Hepatocyte (in vitro differentiated cells): ENCODE measurements around the gene EFHD2.

Source experiments
- CTCF ChIP-seq: fragments of 200-600 bp; sonication (generic); IDR thresholded peaks from 2 replicates; pipeline ENCODE4 v1.5.1; 2016; ENCODE audit warnings: antibody characterized with exemption, mild to moderate bottlenecking; ENCODE audit not compliant: poor library complexity
- EZH2 ChIP-seq: fragments of 200-600 bp; sonication (generic); IDR thresholded peaks from 2 replicates; pipeline ENCODE4 v1.6.1; 2016; ENCODE audit warnings: antibody characterized with exemption, mild to moderate bottlenecking, borderline replicate concordance
- EZH2phosphoT487 ChIP-seq: fragments of 200-600 bp; sonication (generic); IDR thresholded peaks from one replicate; pipeline ENCODE4 v1.6.1; 2018; ENCODE audit warnings: antibody characterized with exemption, mild to moderate bottlenecking, low read depth, moderate library complexity; ENCODE audit not compliant: unreplicated experiment, severe bottlenecking

DNA sequence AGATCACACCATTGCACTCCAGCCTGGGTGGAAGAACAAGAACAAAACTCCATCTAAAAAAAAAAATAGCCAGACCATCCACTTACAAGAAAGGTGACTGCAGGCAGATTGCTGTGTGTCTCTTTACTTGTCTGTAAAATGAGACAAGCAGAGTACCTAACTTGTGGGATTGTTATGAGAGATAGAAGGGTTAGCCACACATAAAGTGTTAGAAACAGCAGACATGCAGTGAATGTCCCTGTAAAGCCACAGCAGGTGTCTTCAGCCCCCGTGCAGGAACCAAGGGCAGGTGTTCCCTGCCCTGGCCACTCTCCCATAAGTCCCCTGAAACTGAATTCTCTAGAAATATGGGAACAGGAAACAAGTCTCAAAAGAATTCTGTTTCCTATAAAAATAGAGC, 40.8 kb upstream of the EFHD2 start:
- no peak for TF ChIP-seq EZH2
- TF ChIP-seq CTCF, result no peak
- TF ChIP-seq EZH2phosphoT487, result no peak
